Measurements from ENCODE around the gene GUCA1C.
A peak's percentile ranks its signal among the peaks of the same experiment; 100 is the strongest.

The GUCA1C gene

DNA sequence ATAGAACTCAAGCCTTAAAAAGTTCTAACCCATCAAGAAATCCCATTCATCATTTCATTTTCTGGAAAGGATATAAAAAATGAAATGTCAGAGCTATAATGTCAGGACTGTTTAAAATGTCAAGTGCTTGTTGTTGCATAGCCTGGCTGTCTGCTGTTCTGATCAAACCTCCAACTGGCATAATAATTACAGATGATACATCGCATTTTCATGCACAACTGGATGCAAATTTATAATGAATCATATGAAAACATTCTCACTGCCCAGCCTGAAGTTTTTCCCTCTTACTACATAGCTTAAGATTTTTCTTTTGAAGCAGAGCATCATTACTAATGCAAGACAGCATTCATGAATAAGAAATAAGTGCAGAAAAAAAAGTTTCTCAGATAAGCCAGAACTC lies 46.5 kb downstream of the GUCA1C start:
- no peak for DNase-seq

DNA sequence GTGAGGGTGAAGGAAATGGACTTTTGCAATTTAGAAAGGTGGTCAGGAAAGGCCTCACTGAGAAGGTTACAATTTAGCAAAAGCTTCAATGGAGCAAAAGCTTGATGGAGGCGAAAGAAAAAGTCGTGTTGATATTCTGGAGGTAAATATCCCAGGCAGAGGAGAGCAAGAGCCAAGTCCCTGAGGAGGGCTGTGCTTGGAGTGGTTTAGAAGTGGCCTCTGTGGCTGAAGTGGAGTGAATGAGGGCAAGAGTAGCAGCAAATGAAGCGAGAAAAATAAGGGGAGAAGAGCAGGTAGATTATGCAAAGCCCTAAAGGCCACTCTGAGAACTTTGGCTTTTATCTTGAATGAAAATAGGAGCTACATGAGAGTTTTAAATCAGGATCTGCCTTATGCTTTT lies 54.1 kb downstream of the GUCA1C start:
- DNase-seq, result no peak

DNA sequence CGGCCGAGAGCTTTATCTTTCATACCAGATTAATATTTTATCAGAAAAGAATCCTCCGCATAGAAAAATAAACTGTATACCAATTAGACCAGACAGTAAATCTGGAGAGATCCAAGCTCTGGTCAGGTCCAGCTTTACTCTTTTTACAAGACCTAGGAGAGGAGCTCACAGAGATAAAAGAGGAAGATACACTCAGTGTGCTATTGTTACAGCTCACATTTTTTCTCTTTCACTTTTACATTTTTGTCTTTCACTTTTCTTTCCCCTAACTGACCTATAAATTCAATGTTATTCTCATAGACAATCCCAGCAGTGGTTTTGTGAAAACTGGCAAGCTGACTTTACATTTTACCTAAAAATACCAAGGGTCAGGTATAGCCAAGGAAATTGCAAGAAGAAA lies 55.8 kb downstream of the GUCA1C start:
- DNase-seq, result no peak

DNA sequence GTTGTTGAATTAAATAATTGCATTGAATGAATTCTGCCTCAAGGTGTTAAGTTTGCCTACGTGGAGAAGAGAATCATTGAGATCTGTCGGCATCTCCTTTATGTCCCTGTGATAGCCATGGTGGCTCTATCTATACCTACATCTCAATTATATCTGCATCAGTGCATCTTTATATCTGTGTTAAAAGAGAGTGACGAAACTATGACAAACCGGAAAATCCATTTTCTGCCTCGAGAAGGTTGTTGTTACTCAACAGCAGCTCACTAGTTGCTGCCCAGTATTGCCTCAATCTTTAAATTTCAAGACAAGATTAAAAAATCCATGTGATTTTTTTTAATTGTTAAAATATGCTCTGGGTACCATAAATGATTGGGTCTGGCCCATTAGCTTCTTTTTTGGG lies 58.7 kb downstream of the GUCA1C start:
- no peak for DNase-seq

DNA sequence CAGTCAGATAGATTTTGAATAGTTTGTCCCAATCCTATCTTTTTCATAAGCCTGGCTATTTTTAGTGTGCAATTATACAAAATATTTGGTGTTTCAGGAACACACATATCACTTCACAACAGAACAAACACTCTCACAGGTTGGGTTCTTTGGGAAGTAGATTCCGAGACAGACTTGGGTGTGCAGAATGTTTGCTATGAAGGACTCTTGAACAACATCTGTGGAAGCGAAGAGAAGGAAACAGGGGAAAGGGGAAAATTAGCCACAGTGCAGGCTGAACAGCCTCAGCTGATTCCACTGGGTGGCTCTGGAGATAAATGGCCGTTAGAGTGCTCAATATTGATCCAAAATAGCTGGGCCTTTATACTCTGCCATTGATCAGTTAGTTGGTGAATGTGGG lies 61.8 kb downstream of the GUCA1C start:
- no peak for DNase-seq

DNA sequence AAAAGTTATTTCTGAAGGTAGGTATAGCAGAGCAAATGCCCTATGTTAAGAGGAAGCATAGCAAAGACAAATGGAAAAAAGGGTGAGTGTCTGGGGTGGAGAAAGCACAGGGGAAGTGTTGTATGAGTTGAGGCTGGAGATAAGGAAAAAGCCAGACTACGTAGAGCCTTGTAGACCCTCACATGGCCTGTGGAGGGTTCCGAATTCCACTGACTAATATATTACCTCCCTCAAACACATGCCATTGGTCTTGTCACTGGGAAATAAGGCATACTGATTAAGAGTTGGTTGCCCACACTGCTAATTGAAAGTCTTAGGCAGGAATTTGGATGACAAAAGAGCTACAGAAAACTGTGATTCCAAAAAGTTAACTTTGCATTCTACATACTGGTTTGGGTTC lies 65.9 kb downstream of the GUCA1C start:
- DNase-seq, result no peak

DNA sequence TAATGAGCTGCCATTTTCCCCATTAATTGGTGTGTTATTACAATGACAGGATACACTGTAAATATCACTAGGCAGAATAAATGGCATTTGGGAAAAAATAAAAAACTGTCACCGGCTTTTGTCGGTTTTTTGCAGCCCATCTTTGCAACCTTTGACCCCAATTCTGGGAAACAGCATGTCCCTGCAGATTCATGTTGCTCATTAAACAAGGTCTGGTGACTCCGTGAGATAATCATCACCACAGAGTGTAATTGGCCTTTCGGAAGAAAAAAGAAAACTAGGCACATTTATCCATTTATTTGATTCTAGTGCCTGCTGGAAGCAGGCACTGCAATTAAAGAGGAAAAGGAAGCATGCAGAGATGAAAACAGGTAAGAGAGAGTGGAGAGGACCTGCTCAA lies 66.6 kb downstream of the GUCA1C start:
- DNase-seq, result no peak

DNA sequence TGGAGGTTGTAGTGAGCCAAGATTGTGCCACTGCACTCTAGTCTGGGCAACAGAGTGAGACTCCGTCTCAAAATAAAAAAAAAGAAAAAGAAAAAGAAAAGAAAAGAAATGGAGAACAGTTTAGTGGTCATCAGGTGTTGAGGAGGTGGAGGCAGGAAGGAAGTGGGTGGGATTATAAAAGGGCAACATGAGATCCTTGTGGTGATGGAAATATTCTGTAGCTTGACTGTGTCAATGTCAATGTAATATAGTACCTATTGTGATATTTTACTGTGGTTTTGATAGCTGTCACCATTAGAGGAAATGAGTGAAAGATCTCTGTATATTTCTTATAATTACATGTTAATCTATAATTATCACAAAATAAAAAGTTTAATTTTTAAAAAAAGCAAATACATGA lies 70.3 kb downstream of the GUCA1C start:
- DNase-seq, result no peak

DNA sequence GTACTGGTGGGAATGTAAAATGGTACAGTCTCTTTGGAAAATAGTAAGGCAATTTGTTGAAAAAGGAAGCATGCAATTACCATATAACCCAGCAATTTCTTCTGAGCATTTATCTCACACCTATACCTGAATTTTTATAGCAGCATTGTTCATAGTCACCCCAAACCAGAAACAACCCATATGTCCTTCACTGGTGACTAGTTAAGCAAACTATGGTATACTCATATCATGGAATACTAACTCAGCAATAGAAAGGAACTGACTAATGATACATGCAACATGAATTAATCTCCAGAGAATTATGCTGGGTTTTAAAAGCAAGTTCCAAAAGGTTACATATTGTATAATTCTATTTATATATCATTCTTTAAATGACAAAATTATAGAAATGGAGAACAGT lies 70.9 kb downstream of the GUCA1C start:
- DNase-seq, result no peak

DNA sequence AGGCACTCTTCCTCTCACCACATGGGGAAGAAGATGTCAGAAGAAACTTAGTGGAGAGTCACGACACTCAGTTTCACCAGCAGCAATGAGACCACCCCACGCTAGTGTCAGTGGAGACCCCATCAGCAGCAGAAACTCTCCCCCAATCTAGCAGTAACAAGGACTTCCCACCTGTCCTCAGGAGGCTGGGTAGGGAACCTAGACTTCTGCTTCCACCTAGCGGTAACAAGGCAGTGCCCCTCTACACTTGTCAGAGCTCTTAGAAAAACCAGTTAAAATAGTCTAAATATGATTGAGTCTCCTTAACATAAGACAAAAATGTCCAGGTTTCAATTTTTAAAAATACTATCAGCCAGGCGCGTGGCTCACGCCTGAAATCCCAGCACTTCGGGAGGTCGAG lies 73.8 kb downstream of the GUCA1C start:
- DNase-seq, result no peak

DNA sequence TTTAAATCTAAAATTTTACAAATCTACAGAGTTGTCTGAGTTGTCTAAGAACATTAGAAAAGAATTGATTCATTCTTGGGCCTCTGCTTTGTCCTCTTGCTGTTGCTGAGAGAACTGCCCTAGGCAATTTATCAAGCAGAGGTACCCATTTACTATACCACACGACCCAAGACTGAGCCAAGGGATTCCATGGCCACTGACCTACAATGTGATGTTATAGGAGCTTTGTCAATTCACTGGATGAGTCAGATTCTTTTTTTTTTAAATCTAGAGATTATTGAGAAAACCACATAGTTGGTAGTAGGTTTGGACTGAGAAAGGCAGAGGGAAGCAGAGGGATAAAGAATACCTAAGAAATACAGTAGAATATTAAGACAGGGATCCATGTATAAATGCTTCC lies 75.8 kb downstream of the GUCA1C start:
- DNase-seq, result no peak

DNA sequence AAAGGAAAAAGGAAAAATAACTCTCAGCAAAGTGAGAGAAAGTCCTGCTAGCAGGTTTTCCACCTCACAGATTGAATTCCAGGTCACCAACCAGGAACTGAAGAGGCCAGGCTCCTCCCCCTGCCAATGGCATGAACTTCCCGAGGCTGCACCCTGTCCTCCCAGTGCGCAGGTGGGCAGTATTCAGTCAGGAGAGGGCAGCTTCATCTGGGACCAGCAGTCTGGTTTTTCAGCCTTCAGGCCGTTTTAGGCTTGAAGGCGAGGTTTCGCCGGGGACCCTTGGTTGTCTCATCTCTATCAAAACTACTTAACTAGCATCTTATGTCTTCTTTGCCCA lies 89.9 kb downstream of the GUCA1C start:
- DNase-seq, result no peak

DNA sequence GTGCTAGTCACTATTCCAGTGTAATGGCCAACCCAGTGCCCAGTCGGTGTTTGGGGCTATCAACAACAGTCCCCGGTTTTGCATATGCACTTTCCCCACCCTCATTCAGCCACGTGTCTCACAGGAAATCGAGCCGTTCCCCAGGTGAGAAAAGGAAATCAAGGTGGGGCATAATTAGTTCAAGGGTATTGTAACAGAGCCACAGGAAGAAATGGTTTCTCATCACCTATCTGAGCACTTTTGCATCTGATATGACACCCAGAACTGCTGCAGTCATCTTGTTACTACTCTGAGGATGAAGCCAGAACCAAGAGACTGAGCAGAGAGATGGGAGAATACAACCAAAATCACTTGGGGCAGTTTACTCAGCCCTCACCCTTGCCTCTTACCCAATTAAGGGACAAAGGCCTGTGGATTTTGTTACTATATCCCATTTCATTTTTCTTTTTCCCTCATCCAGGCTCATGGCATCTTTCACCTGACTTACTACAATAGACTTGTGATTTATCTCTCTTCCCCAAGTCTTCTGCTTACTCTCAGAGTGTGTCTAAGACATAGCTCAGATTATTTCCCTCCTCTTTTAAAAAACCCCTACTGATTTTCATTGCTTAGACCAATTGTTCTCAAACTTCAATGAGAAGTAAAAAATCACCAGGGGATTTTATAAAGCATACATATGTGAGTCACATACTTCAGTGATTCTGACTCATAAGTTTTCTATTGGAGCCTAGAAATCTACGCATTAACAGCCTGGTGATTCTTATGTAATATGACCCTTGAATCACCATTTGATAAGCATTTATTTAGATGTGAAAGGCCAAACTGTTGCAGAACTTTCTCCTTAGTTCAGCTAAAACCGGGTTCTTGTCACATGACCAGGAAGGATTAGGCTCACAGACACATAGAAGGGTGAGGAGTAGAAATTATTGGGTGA lies 90.5 kb downstream of the GUCA1C start:
- DNase-seq, result peak in 1 of 2 experiments; percentile 8

DNA sequence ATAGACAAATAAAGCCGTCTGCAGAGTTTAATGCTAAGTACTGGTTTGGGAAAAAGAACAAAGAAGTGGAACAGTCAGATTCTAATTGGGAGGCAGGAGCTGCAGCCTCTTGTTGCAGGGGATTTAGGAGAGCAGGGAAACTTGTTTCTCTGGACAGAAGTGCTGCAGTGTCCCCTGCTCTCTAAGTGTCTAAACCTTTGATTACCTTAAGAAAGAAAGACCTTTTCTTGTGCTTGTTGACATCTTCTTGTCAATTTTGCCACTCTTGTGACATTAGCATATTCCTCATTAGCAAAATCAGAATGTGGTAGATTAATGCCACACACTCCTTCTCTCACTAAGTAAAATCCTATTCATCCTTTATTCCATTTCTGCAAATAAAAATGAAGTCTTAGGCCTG lies 92.3 kb downstream of the GUCA1C start:
- no peak for DNase-seq
